ENCODE results near the gene AMBN. TPM values are rescaled to one million over a fixed set of nuclear protein-coding genes. Genes with fewer than 3 reads are reported as not detected.

The AMBN gene, protein sequence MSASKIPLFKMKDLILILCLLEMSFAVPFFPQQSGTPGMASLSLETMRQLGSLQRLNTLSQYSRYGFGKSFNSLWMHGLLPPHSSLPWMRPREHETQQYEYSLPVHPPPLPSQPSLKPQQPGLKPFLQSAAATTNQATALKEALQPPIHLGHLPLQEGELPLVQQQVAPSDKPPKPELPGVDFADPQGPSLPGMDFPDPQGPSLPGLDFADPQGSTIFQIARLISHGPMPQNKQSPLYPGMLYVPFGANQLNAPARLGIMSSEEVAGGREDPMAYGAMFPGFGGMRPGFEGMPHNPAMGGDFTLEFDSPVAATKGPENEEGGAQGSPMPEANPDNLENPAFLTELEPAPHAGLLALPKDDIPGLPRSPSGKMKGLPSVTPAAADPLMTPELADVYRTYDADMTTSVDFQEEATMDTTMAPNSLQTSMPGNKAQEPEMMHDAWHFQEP
- not detected in 5 replicates for total RNA-seq (2022; extraction: Qiagen RNA extraction)

GRCh38 chr4:70591955-70592582 is at the start of gene AMBN:
Gene AMBN, plus strand, starts transcription at chr4:70592256. Its CDS starts 103 bp downstream, at chr4:70592359.

DNA sequence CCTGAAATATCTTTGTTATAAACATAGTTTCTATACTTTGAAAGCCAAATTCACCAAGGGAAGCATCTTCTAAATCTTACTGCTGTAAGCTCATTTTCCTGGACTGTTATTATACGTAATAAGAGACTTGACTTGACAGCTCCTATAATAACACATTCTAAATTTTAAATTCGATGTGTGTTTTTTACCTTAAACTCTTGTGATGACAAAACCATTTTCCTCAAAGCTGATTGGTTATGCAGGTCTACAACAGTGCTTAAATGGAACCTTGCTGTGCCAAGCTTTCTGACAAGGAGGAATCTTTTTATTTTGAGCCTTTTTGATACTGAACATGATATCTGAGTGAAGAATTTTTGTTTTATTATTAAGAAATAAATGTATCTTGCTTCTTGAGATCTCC is 36.4 kb downstream of the AMBN start, which contains the start of gene ENAM:
Gene ENAM (plus strand): TSS at position 301 of the 400 bp plus-strand sequence. CDS start 757 bp downstream, outside the sequence.

Other genes starting within 250 kb of the AMBN start
- gene SMR3A, start 231.5 kb upstream of the AMBN start, total RNA-seq (2022; extraction: Qiagen RNA extraction) = not detected in 5 replicates
- gene SMR3B, start 209.1 kb upstream of the AMBN start, total RNA-seq (2022; extraction: Qiagen RNA extraction) = not detected in 5 replicates
- not detected in 5 replicates for gene OPRPN, start 194.3 kb upstream of the AMBN start, total RNA-seq (2022; extraction: Qiagen RNA extraction)
- not detected in 5 replicates for gene MUC7, start 120.1 kb upstream of the AMBN start, total RNA-seq (2022; extraction: Qiagen RNA extraction)
- 0.20 TPM in 1 of 5 replicates, not detected in the others for gene AMTN, start 73.7 kb upstream of the AMBN start, total RNA-seq (2022; extraction: Qiagen RNA extraction)
- not detected in 5 replicates for gene ENAM, start 36.5 kb downstream of the AMBN start, total RNA-seq (2022; extraction: Qiagen RNA extraction)
- gene JCHAIN, start 74.3 kb downstream of the AMBN start, total RNA-seq (2022; extraction: Qiagen RNA extraction) = 0.12 to 0.46 TPM (median 0.15 TPM) in 3 of 5 replicates, not detected in the others
- 32.0 to 48.0 TPM (median 35.8 TPM) in 5 replicates for gene UTP3, start 96.3 kb downstream of the AMBN start, total RNA-seq (2022; extraction: Qiagen RNA extraction)
- gene RUFY3, start 129.7 kb downstream of the AMBN start, total RNA-seq (2022; extraction: Qiagen RNA extraction) = 6.4 to 8.5 TPM (median 7.7 TPM) in 5 replicates
- gene GRSF1, start 247.6 kb downstream of the AMBN start, total RNA-seq (2022; extraction: Qiagen RNA extraction) = 72.8 to 95.4 TPM (median 77.6 TPM) in 5 replicates

All from A549 treated with CORT108297 at 1 μM for 4 hours (cell line).